Caco-2 (cell line): ENCODE measurements around the gene FAM89B. TPM values are rescaled to one million over a fixed set of nuclear protein-coding genes. Genes with fewer than 3 reads are reported as not detected.

Experiments used
- BruUV-seq: library from RNA; stranded (reverse); fragments of 400-500 nt; replicated peaks from 2 replicates; lab custom pipeline; 2021; lab: Mats Ljungman, UMichigan
- CTCF ChIA-PET: fragments of 300-600 bp; sonication (Branson Sonifier 250); formaldehyde crosslinking; loops from one replicate; lab custom pipeline; 2022; ENCODE audit warnings: antibody characterized with exemption; lab: Charles Lee
- POLR2A ChIA-PET: fragments of 300-600 bp; sonication (Branson Sonifier 250); formaldehyde crosslinking; loops from one replicate; lab custom pipeline; 2022; ENCODE audit warnings: antibody characterized with exemption; lab: Charles Lee
- DNase-seq, 2 experiments: peaks; one replicate each; pipeline versions ENCODE4 v3.0.0 to v3.0.0-alpha.2; 2020 to 2022
- H3K27me3 ChIP-seq: replicated peaks from 2 replicates; pipeline ENCODE4 v1.6.0; 2011; ENCODE audit warnings: low read length; ENCODE audit not compliant: control insufficient read depth, insufficient read depth
- H3K36me3 ChIP-seq: 2 replicates; pipeline ENCODE4 v1.5.1; 2011; ENCODE audit warnings: low read length; ENCODE audit not compliant: control insufficient read depth, insufficient read depth
- H3K4me1 ChIP-seq: fragments of 250-450 bp; sonication (Bioruptor Pico); 2 replicates; pipeline ENCODE4 v1.5.1; 2020; ENCODE audit warnings: mild to moderate bottlenecking
- H3K4me3 ChIP-seq: 2 replicates; pipeline ENCODE4 v1.5.1; 2011; ENCODE audit warnings: low read depth, mild to moderate bottlenecking, control low read depth, low read length
- H3K9me3 ChIP-seq: fragments of 250-450 bp; sonication (Bioruptor Pico); 2 replicates; pipeline ENCODE4 v1.5.1; 2020; ENCODE audit warnings: mild to moderate bottlenecking, moderate library complexity
- H3K27ac Mint-ChIP-seq: one replicate; pipeline ENCODE4 v1.8.0; 2022; ENCODE audit warnings: mixed read lengths; ENCODE audit not compliant: unreplicated experiment
- H3K27me3 Mint-ChIP-seq: one replicate; pipeline ENCODE4 v1.8.0; 2022; ENCODE audit warnings: mixed read lengths; ENCODE audit not compliant: insufficient read depth, unreplicated experiment
- H3K36me3 Mint-ChIP-seq: one replicate; pipeline ENCODE4 v1.8.0; 2022; ENCODE audit warnings: mild to moderate bottlenecking, mixed read lengths; ENCODE audit not compliant: insufficient read depth, unreplicated experiment
- H3K4me1 Mint-ChIP-seq: one replicate; pipeline ENCODE4 v1.8.0; 2022; ENCODE audit warnings: low read depth, mixed read lengths; ENCODE audit not compliant: unreplicated experiment
- H3K4me3 Mint-ChIP-seq: one replicate; pipeline ENCODE4 v1.8.0; 2022; ENCODE audit warnings: mild to moderate bottlenecking, moderate library complexity, mixed read lengths; ENCODE audit not compliant: unreplicated experiment
- H3K9me3 Mint-ChIP-seq: one replicate; pipeline ENCODE4 v1.8.0; 2022; ENCODE audit warnings: mixed read lengths; ENCODE audit not compliant: unreplicated experiment
- CTCF ChIP-seq, 2 experiments: fragments of 200-600 bp in 1 of 2; IDR thresholded peaks; 1 replicate in 1 of 2; 2 replicates in 1 of 2; pipeline versions ENCODE4 v1.5.1 to v1.8.0; 2011 to 2022; ENCODE audit warnings: antibody characterized with exemption in 1 of 2, control low read depth in 1 of 2, inconsistent platforms in 1 of 2, low read depth in 1 of 2, low read length in 1 of 2, mild to moderate bottlenecking in 1 of 2, moderate library complexity in 1 of 2; ENCODE audit not compliant: insufficient read depth in 1 of 2, severe bottlenecking in 1 of 2, unreplicated experiment in 1 of 2
- intact Hi-C: fragments of 100-400 bp; cut with micrococcal nuclease; formaldehyde crosslinking; loops from one replicate; pipeline ENCODE4 v1.10.0; 2022; ENCODE audit not compliant: unreplicated experiment
- total RNA-seq: library from RNA; stranded (reverse); gene quantifications from 2 replicates; pipeline ENCODE4 v1.2.3, GENCODE V29; 2022

Gene FAM89B
- total RNA-seq, 1 experiment from 2014 or later, result 26.9 TPM

GRCh38 chr11:65613091-65613928, 41.0 kb downstream of the FAM89B start:
- ChIA-PET CTCF (interaction anchor here (0.5 to 1.0 kb wide), 2 partner anchors 19 to 60 kb away, joined by 3 to 4 read pairs; no protein-coding TSS in a partner anchor), POLR2A (interaction anchor here (0.7 kb wide), 1 partner anchor 29 kb away, joined by 3 read pairs; no protein-coding TSS in a partner anchor)
- Histone ChIP-seq H3K4me3 (peak overlapping the region; percentile 91), H3K4me1 (peaks cover 17% of the 10 kb centered on the region), H3K36me3 (peaks cover 7% of the 10 kb centered on the region), H3K27me3 (no peaks in the 10 kb centered on the region), H3K9me3 (no peaks in the 10 kb centered on the region)
- Mint-ChIP-seq H3K27me3 (no peaks in the 10 kb centered on the region), H3K4me3 (peak overlapping the region; percentile 96), H3K36me3 (peaks cover 57% of the 10 kb centered on the region), H3K4me1 (peaks cover 31% of the 10 kb centered on the region), H3K9me3 (no peaks in the 10 kb centered on the region), H3K27ac (peak overlapping the region; percentile 96)
- TF ChIP-seq CTCF (IDR thresholded peaks at IDR 0.05; ENCODE audit: insufficient read depth in 1 of 2, low read depth in 1 of 2, low read length in 1 of 2, severe bottlenecking in 1 of 2, unreplicated experiment in 1 of 2), result no peak
- no peak for DNase-seq
- BruUV-seq, result TSS peak; percentile 38
- intact Hi-C loops, result no loop called here

- Histone ChIP-seq H3K36me3 (peaks cover 8% of the 10 kb centered on the region), H3K27me3 (no peaks in the 10 kb centered on the region), H3K4me3 (peak within 1 kb of the TSS; percentile 91), H3K9me3 (no peaks in the 10 kb centered on the region), H3K4me1 (peaks cover 17% of the 10 kb centered on the region)
- ChIA-PET POLR2A (interaction anchor here (0.5 to 1.3 kb wide), 12 partner anchors 8 to 1641 kb away, joined by 3 to 11 read pairs (median 4); partner anchors contain the start of genes COX8A, MUS81, NEAT1 and RELA), CTCF (interaction anchor here (0.7 to 1.8 kb wide), 11 partner anchors 22 to 275 kb away, joined by 3 to 8 read pairs (median 3); partner anchors contain the start of genes CCDC85B, FAM89B, FIBP and ZNRD2)
- Mint-ChIP-seq H3K4me1 (peaks cover 24% of the 10 kb centered on the region), H3K9me3 (no peaks in the 10 kb centered on the region), H3K27me3 (no peaks in the 10 kb centered on the region), H3K36me3 (peaks cover 64% of the 10 kb centered on the region), H3K27ac (peak within 1 kb of the TSS; percentile 96), H3K4me3 (peak within 1 kb of the TSS; percentile 96)
- TF ChIP-seq CTCF (IDR thresholded peaks at IDR 0.05; ENCODE audit: insufficient read depth in 1 of 2, low read depth in 1 of 2, low read length in 1 of 2, severe bottlenecking in 1 of 2, unreplicated experiment in 1 of 2), result no peak
- BruUV-seq, result no TSS peak
- peak; percentile 100 for DNase-seq
- intact Hi-C loops, result loop anchor here (1.0 to 2.0 kb wide), 4 partner anchors 8 to 47 kb away; partner anchors contain the start of genes FAM89B and RELA
These were observed 43.1 kb downstream of the FAM89B start, which contains the start of gene PCNX3 for GRCh38 chr11:65615229-65615949. PCNX3 (plus strand) TSS chr11:65615776; CDS start chr11:65616312, 536 bp downstream.
